ENCODE data around the gene GPR25. TPM values are rescaled to one million over a fixed set of nuclear protein-coding genes. Genes with fewer than 3 reads are reported as not detected.

The GPR25 gene
- total and polyA plus RNA-seq, 2 of the 4 experiments (the other 2 are of a cell fraction) = not detected

DNA sequence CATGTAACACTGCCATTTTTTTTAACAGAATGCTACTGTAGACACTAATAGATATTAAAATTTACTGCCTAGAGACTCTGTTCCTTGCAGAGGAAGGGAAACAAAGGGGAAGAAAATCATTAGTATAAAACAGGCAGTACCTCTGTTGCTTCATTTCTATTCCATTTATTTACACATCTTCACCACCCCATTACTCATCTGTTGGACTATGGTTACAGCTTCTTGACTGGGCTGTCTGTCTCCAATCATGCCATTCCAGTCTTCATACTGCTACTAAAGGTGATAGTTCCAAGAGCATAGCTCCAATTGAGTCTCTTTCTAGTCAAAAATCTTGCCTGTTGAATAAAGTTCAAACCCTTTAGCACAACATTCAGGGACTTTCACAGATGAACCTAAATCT is 22.2 kb upstream of the GPR25 start:
- CTCF ChIA-PET = interaction anchor here (1.0 kb wide), 1 partner anchor 13 kb away, joined by 3 read pairs; no protein-coding TSS in a partner anchor
- H2BK20ac ChIP-seq (ENCODE audit: low read depth, low read length) = no peak overlapping the region
- no peak overlapping the region for H2BK5ac ChIP-seq (ENCODE audit: low read depth, low read length, poor library complexity, severe bottlenecking)
- POLR2A ChIA-PET (ENCODE audit: unreplicated experiment) = no interaction called here
- H3K9me1 ChIP-seq (ENCODE audit: insufficient read depth, low read length) = 0 out of 2 replicates have a peak, but pooled peaks cover 3% of the 10 kb centered on the region
- no peak overlapping the region for H2BK120ac ChIP-seq (ENCODE audit: low read depth, low read length)
- H4K5ac ChIP-seq (ENCODE audit: low read depth, low read length) = no peak overlapping the region
- no peak for TF ChIP-seq FOS (IDR thresholded peaks at IDR 0.05; ENCODE audit: low read depth, low read length)
- no peak overlapping the region for H3K9ac ChIP-seq (ENCODE audit: low read depth, low read length)
- no peaks in the 10 kb centered on the region for H4K20me1 ChIP-seq (ENCODE audit: insufficient read depth, low read length)
- H4K91ac ChIP-seq (ENCODE audit: insufficient read depth, low read depth, low read length) = no peak overlapping the region
- H3K23ac ChIP-seq (ENCODE audit: low read depth, low read length) = no peak overlapping the region
- no peak overlapping the region for H3K14ac ChIP-seq (replicated peaks; ENCODE audit: low read depth, low read length)
- H3K27ac ChIP-seq (ENCODE audit: insufficient read depth, low read length) = no peak overlapping the region
- no peak overlapping the region for H2AK9ac ChIP-seq (replicated peaks; ENCODE audit: low read depth, low read length, poor library complexity)
- BruUV-seq (replicated peaks) = no TSS peak
- no peak overlapping the region for H3K56ac ChIP-seq (ENCODE audit: extremely low read depth, insufficient read depth, low read length)
- dilution Hi-C loops (cut with HindIII; ENCODE audit: low sequenced_read_pairs, unreplicated experiment) (no loop called here), intact Hi-C loops (cut with micrococcal nuclease) (no loop called here), in situ Hi-C loops (cut with MboI; ENCODE audit: low sequenced_read_pairs) (no loop called here)
- no peak overlapping the region for H4K8ac ChIP-seq (ENCODE audit: low read depth in 2 of 2, low read length in 2 of 2)
- DNase-seq = no peak
- no peak overlapping the region for H3K4me2 ChIP-seq (ENCODE audit: low read depth, low read length)
- H3K9me3 ChIP-seq (ENCODE audit: control insufficient read depth, insufficient read depth, low read length) = no peaks in the 10 kb centered on the region
- no peaks in the 10 kb centered on the region for H3K27me3 ChIP-seq (ENCODE audit: control insufficient read depth, insufficient read depth, low read length)
- peaks cover 0 to 15% of the 10 kb centered on the region in 2 experiments; a peak in 2 of 4 replicates for H3K79me1 ChIP-seq (ENCODE audit: low read depth in 1 of 2, low read length in 2 of 2)
- H3K4me3 ChIP-seq (ENCODE audit: insufficient read depth, low read depth, low read length) = no peak overlapping the region
- H3K18ac ChIP-seq (ENCODE audit: low read depth, low read length) = no peak overlapping the region
- H3K36me3 ChIP-seq (ENCODE audit: control insufficient read depth, insufficient read depth, low read length) = peaks cover 31% of the 10 kb centered on the region
- H2BK15ac ChIP-seq (ENCODE audit: low read depth, low read length) = no peak overlapping the region
- H3K4me1 ChIP-seq (ENCODE audit: control insufficient read depth, insufficient read depth, low read length) = no peaks in the 10 kb centered on the region
- H3K4ac ChIP-seq (ENCODE audit: low read depth, low read length) = no peak overlapping the region
- no peak for ATAC-seq (ENCODE audit: low read depth)
- H2AFZ ChIP-seq (replicated peaks; ENCODE audit: low read length, poor library complexity) = no peak overlapping the region
- H2AK5ac ChIP-seq (ENCODE audit: low read depth, low read length) = no peak overlapping the region

Measured in IMR-90 (cell line).